GM23338 (cell line): ENCODE data around the gene NLRC5.
"Not testable (repeated sequence)": the region's sequence is repeated elsewhere in the genome, so short reads cannot be mapped to it uniquely, and the experiment has no call there.

Source experiments
- CTCF ChIP-seq, 2 experiments: fragments of 200-600 bp in 1 of 2; sonication (generic) in 1 of 2; conservative IDR thresholded peaks; 2 replicates each; pipeline versions ENCODE4 v1.5.1 to v1.6.1; 2016 to 2017; ENCODE audit warnings: antibody characterized with exemption in 2 of 2, low read depth in 2 of 2, mild to moderate bottlenecking in 2 of 2, moderate library complexity in 1 of 2
- EZH2 ChIP-seq: fragments of 200-600 bp; sonication (generic); IDR thresholded peaks from one replicate; pipeline ENCODE4 v1.8.0; 2017; ENCODE audit warnings: antibody characterized with exemption, mild to moderate bottlenecking, low read depth; ENCODE audit not compliant: unreplicated experiment
- POLR2AphosphoS5 ChIP-seq: IDR thresholded peaks from 2 replicates; pipeline ENCODE4 v1.6.1; 2016; ENCODE audit warnings: antibody characterized with exemption, low read depth
- ZNF114 ChIP-seq: fragments of 250-450 bp; sonication (Bioruptor Pico); IDR thresholded peaks from 2 replicates; pipeline ENCODE4 v1.5.0; 2020; ENCODE audit warnings: mild to moderate bottlenecking, moderate library complexity

GRCh38 chr16:57005597-57005996 lies 16.2 kb downstream of the NLRC5 start:
- not testable (repeated sequence) for TF ChIP-seq POLR2AphosphoS5; CTCF (conservative IDR thresholded peaks at IDR 0.05; ENCODE audit: low read depth in 2 of 2); EZH2; ZNF114 (CRISPR knock-in tag)
